Ishikawa (cell line): ENCODE measurements around the gene COX4I2.

ENCODE experiments used
- CEBPB ChIP-seq: IDR thresholded peaks from 2 replicates; pipeline ENCODE4 v1.6.1; 2012
- EP300 ChIP-seq: IDR thresholded peaks from 2 replicates; pipeline ENCODE4 v1.6.1; 2012; ENCODE audit warnings: borderline replicate concordance
- MAX ChIP-seq: IDR thresholded peaks from 2 replicates; pipeline ENCODE4 v1.6.1; 2012
- NFIC ChIP-seq: IDR thresholded peaks from 2 replicates; pipeline ENCODE4 v1.6.1; 2012
- RAD21 ChIP-seq: IDR thresholded peaks from 2 replicates; pipeline ENCODE4 v1.6.1; 2012; ENCODE audit warnings: low read depth
- TAF1 ChIP-seq: IDR thresholded peaks from 2 replicates; pipeline ENCODE4 v1.6.1; 2012; ENCODE audit warnings: low read depth, mild to moderate bottlenecking
- TCF12 ChIP-seq: IDR thresholded peaks from 2 replicates; pipeline ENCODE4 v1.6.1; 2012; ENCODE audit warnings: low read depth
- TEAD4 ChIP-seq: IDR thresholded peaks from 2 replicates; pipeline ENCODE4 v1.6.1; 2012

GRCh38 chr20:31684153-31685015 is 46.7 kb downstream of the COX4I2 start:
- TF ChIP-seq EP300 (peak; percentile 71), RAD21 (no peak), TCF12 (peak; percentile 71), TEAD4 (peak; percentile 84), TAF1 (no peak), NFIC (peak; percentile 75), CEBPB (peak; percentile 85), MAX (peak; percentile 75; the same call in 1 of the 2 replicates)
